HCT116 (cell line): ENCODE measurements around the gene C11orf68. TPM values are rescaled to one million over a fixed set of nuclear protein-coding genes. Genes with fewer than 3 reads are reported as not detected.
A peak's percentile ranks its signal among the peaks of the same experiment; 100 is the strongest.

ENCODE experiments used
- ATAC-seq: fragments of 200-7000 bp; cut with Tn5 transposase; 2 replicates; pipeline ENCODE4 v1.9.1; 2020; ENCODE audit warnings: mild to moderate bottlenecking, moderate library complexity
- BruUV-seq: library from RNA; stranded (reverse); fragments of 400-500 nt; replicated peaks from 2 replicates; lab custom pipeline; 2021; lab: Mats Ljungman, UMichigan
- CTCF ChIA-PET: fragments of 300-600 bp; sonication (Branson Sonifier 250); formaldehyde crosslinking; loops from one replicate; lab custom pipeline; 2021; ENCODE audit warnings: antibody characterized with exemption; lab: Charles Lee
- POLR2A ChIA-PET: fragments of 300-600, 350-600 bp; sonication (Branson Sonifier 250); formaldehyde crosslinking; loops from one replicate; lab custom pipeline; 2021; ENCODE audit warnings: antibody characterized with exemption; lab: Charles Lee
- RAD21 ChIA-PET, 2 experiments: fragments of 300-600 bp; sonication (Branson Sonifier 250); formaldehyde crosslinking; loops; one replicate each; lab custom pipeline; 2023; ENCODE audit warnings: low total read pairs in 2 of 2; ENCODE audit not compliant: uncharacterized antibody in 2 of 2, unreplicated experiment in 2 of 2, low non-redundant PET in 1 of 2; lab: Charles Lee
- DNase-seq: peaks from one replicate; pipeline ENCODE4 v3.0.0-alpha.2; 2010; ENCODE audit warnings: low read depth, low spot score
- H2AFZ ChIP-seq: fragments of 200-600 bp; shearing (Covaris generic), sonication (generic); 2 replicates; pipeline ENCODE4 v1.6.1; 2017; ENCODE audit warnings: low read depth, mixed run types, mixed read lengths, antibody characterized with exemption, low read length; ENCODE audit not compliant: poor library complexity, severe bottlenecking
- H3K27ac ChIP-seq: 2 replicates; pipeline ENCODE4 v1.5.1; 2012; ENCODE audit warnings: low read depth, low read length
- H3K27me3 ChIP-seq: fragments of 200-600 bp; sonication (generic); 2 replicates; pipeline ENCODE4 v1.6.1; 2016; ENCODE audit warnings: mixed run types, low read length, mixed read lengths; ENCODE audit not compliant: insufficient read depth
- H3K36me3 ChIP-seq, 2 experiments: fragments of 200-500 bp in 1 of 2; fragments of 200-600 bp in 1 of 2; sonication (Bioruptor generic) in 1 of 2; sonication (generic) in 1 of 2; 2 replicates each; pipeline versions ENCODE4 v1.5.1 to v1.6.1; 2014 to 2016; ENCODE audit warnings: low read length in 2 of 2, inconsistent platforms in 1 of 2, mixed read lengths in 1 of 2, mixed run types in 1 of 2; ENCODE audit not compliant: insufficient read depth in 2 of 2, control insufficient read depth in 1 of 2
- H3K4me1 ChIP-seq, 2 experiments: fragments of 200-600 bp in 1 of 2; sonication (generic) in 1 of 2; 2 replicates each; pipeline versions ENCODE4 v1.5.1 to v1.6.1; 2012 to 2017; ENCODE audit warnings: low read length in 2 of 2, inconsistent platforms in 1 of 2, mild to moderate bottlenecking in 1 of 2, mixed read lengths in 1 of 2, mixed run types in 1 of 2, moderate library complexity in 1 of 2; ENCODE audit not compliant: insufficient read depth in 2 of 2, control insufficient read depth in 1 of 2
- H3K4me2 ChIP-seq: fragments of 200-600 bp; sonication (generic); 2 replicates; pipeline ENCODE4 v1.6.1; 2017; ENCODE audit warnings: mixed run types, low read length, mixed read lengths
- H3K4me3 ChIP-seq, 2 experiments: fragments of 200-600 bp in 1 of 2; sonication (generic) in 1 of 2; replicated peaks in 1 of 2; 2 replicates each; pipeline ENCODE4 v1.5.1; 2011 to 2016; ENCODE audit warnings: low read length in 2 of 2, control low read depth in 1 of 2, low read depth in 1 of 2, mild to moderate bottlenecking in 1 of 2, mixed read lengths in 1 of 2, mixed run types in 1 of 2
- H3K79me2 ChIP-seq: fragments of 200-600 bp; sonication (generic); 2 replicates; pipeline ENCODE4 v1.6.1; 2017; ENCODE audit warnings: mild to moderate bottlenecking, mixed run types, low read length, moderate library complexity, mixed read lengths; ENCODE audit not compliant: insufficient read depth
- H3K9ac ChIP-seq: fragments of 200-600 bp; sonication (generic); 2 replicates; pipeline ENCODE4 v1.6.1; 2016; ENCODE audit warnings: low read length, mixed read lengths
- H3K9me2 ChIP-seq: fragments of 200-600 bp; sonication (generic), shearing (Covaris generic); 2 replicates; pipeline ENCODE4 v1.6.1; 2017; ENCODE audit warnings: mixed run types, mild to moderate bottlenecking, moderate library complexity; ENCODE audit not compliant: insufficient read depth
- H3K9me3 ChIP-seq, 2 experiments: fragments of 200-500 bp in 1 of 2; fragments of 200-600 bp in 1 of 2; sonication (Bioruptor generic) in 1 of 2; sonication (generic) in 1 of 2; 2 replicates each; pipeline ENCODE4 v1.6.1; 2014 to 2017; ENCODE audit warnings: low read length in 2 of 2, mixed read lengths in 2 of 2, inconsistent platforms in 1 of 2, low read depth in 1 of 2, mild to moderate bottlenecking in 1 of 2, mixed run types in 1 of 2, moderate library complexity in 1 of 2; ENCODE audit not compliant: control insufficient read depth in 1 of 2, insufficient read depth in 1 of 2
- H4K20me1 ChIP-seq: fragments of 200-600 bp; sonication (generic), shearing (Covaris generic); 2 replicates; pipeline ENCODE4 v1.6.1; 2017; ENCODE audit warnings: mixed run types, mild to moderate bottlenecking, moderate library complexity; ENCODE audit not compliant: insufficient read depth
- POLR2AphosphoS5 ChIP-seq: IDR thresholded peaks from 2 replicates; pipeline ENCODE4 v1.6.1; 2011; ENCODE audit warnings: mild to moderate bottlenecking, low read depth, low read length, moderate library complexity
- ZFX ChIP-seq: fragments of 450-650 bp; IDR thresholded peaks from 2 replicates; pipeline ENCODE4 v1.6.1; 2017
- intact Hi-C: fragments of 100-400 bp; cut with micrococcal nuclease; formaldehyde crosslinking; loops from 2 replicates; pipeline ENCODE4 v1.10.0; 2022
- total RNA-seq: library from RNA; stranded (reverse); gene quantifications from one replicate; pipeline ENCODE4 v1.2.1, GENCODE V29; 2021; ENCODE audit not compliant: unreplicated experiment
- TF ChIP-seq, protein P1 (sequence below): IDR thresholded peaks from 2 replicates; pipeline ENCODE4 v1.6.1; 2012

The C11orf68 gene
- total RNA-seq, 1 experiment from 2014 or later: 49.8 TPM

DNA sequence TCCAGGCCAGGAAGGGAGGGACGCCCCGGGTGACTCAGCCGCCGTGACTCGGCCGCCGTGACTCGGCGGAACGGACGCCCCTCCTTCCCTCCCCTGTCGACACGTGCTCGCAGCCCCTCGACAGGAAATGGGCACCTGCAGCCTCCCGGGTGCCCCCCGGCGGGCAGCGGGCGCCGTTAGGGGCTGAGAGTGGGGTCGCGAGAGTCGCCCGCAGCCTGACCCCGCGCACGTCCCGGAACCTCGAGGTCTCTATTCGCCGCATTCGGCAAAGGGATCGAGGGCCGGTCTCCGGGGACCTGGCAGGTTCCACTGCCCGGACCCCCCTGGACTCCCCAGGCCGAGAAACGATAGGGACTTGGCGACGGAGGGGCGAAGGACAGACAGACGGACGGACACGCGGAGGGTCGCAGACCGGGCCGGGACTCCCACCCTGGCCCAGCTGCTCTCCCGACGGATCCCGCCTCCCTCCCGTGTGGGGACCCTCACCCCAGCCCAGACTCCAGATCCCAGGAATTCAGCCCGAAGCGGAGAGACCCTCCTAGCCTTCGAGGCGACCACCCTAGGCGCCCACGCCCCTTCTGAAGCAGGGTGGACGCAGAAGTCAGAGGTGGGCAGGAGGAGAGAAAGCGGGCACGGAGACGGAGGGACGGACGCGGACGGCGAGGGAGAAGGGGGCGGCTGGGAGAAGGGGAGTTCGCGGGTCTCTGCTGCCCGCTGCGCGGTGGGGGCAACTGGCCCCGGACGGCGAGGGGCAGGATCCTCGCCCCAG lies 19.3 kb downstream of the C11orf68 start:
- ChIA-PET RAD21 (no interaction called here), POLR2A (interaction anchor here (1.3 to 10.9 kb wide), 5 partner anchors 9 to 18 kb away, joined by 5 to 124 read pairs (median 30); partner anchors contain the start of genes CCDC85B and FIBP), CTCF (interaction anchor here (1.2 to 1.6 kb wide), 2 partner anchors 8 to 40 kb away, joined by 4 to 5 read pairs; no protein-coding TSS in a partner anchor)
- peaks cover 64% of the 10 kb centered on the region for H3K79me2 ChIP-seq
- no peaks in the 10 kb centered on the region for H3K27me3 ChIP-seq
- DNase-seq (no peak), ATAC-seq (peak; percentile 4)
- peak overlapping the region; percentile 99 for H3K9ac ChIP-seq
- H4K20me1 ChIP-seq: peaks cover 25% of the 10 kb centered on the region; the same call in 1 of the 2 replicates
- H3K9me2 ChIP-seq: no peaks in the 10 kb centered on the region
- peaks cover 7 to 40% of the 10 kb centered on the region in 2 experiments; a peak in 3 of 4 replicates for H3K36me3 ChIP-seq
- H3K4me3 ChIP-seq: peak overlapping the region; percentile 90 to 98
- no peak overlapping the region for H2AFZ ChIP-seq
- BruUV-seq: no TSS peak
- intact Hi-C loops: loop anchor here (1.0 kb wide), 1 partner anchor 17 kb away; no protein-coding TSS in a partner anchor
- peak overlapping the region; percentile 71 for H3K4me2 ChIP-seq
- peak overlapping the region; percentile 99 for H3K27ac ChIP-seq
- no peaks in the 10 kb centered on the region for H3K9me3 ChIP-seq
- peak; percentile 7; the same call in 1 of the 2 replicates for TF ChIP-seq ZFX
- TF ChIP-seq, protein P1, sequence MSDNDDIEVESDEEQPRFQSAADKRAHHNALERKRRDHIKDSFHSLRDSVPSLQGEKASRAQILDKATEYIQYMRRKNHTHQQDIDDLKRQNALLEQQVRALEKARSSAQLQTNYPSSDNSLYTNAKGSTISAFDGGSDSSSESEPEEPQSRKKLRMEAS: no peak
- H3K4me1 ChIP-seq: peaks cover 51 to 80% of the 10 kb centered on the region in 2 experiments

DNA sequence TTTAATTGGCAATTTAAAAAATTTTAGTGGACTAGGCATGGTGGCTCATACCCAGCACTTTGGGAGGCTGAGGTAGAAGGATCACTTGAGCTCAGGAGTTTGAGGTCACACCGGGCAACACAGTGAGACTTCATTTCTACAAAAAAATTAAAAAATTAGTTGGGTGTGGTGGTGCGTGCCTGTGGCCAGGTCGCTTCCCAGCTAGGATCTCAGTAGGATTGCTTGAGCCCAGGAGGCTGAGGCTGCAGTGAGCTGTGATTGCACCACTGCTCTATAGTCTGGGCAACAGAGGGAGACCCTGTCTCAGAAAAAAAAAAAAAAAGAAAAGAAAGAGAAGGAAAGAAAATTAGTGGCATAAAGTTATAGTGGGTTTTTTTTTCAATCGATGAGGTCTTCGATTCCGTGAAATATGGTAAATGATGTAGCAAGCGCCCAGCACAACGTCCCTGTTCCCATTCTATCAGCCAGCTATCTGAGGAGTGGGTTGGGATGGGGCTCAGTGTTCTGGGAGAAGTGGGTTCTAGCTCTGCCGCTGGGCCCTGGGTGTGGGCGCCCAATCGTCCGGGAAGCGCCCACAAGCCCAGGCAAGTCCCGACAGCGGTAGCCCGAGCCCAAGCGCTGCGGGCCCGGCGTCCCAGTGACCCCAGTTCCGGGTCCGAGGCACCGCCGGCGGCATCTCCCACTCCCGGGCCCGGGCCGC lies 20.1 kb downstream of the C11orf68 start:
- Histone ChIP-seq H3K27ac (peak overlapping the region; percentile 99), H3K36me3 (peaks cover 10 to 46% of the 10 kb centered on the region in 2 experiments; a peak in 3 of 4 replicates), H4K20me1 (peaks cover 31% of the 10 kb centered on the region; the same call in 1 of the 2 replicates), H3K79me2 (peaks cover 72% of the 10 kb centered on the region), H3K4me2 (peak overlapping the region; percentile 71), H3K9me3 (no peaks in the 10 kb centered on the region), H3K4me3 (peak overlapping the region; percentile 90 to 98), H3K9ac (peak overlapping the region; percentile 99), H3K4me1 (peaks cover 44 to 80% of the 10 kb centered on the region in 2 experiments), H3K27me3 (no peaks in the 10 kb centered on the region), H2AFZ (no peak overlapping the region), H3K9me2 (no peaks in the 10 kb centered on the region)
- ChIA-PET CTCF (interaction anchor here (1.6 kb wide), 1 partner anchor 39 kb away, joined by 4 read pairs; no protein-coding TSS in a partner anchor), RAD21 (interaction anchor here in 1 of 2 experiments (0.7 kb wide), 1 partner anchor 48 kb away, joined by 5 read pairs; no protein-coding TSS in a partner anchor), POLR2A (interaction anchor here (0.6 to 10.9 kb wide), 7 partner anchors 8 to 324 kb away, joined by 3 to 124 read pairs (median 5); partner anchors contain the start of genes CCDC85B and FIBP)
- TSS peak; percentile 37 for BruUV-seq
- TF ChIP-seq ZFX: peak; percentile 50; the same call in 1 of the 2 replicates
- TF ChIP-seq POLR2AphosphoS5: no peak
- ATAC-seq: no peak
- DNase-seq: no peak
- intact Hi-C loops: no loop called here
